Lower lobe of right lung (tissue), 2 donors: ENCODE results near the gene ANO2. TPM values are rescaled to one million over a fixed set of nuclear protein-coding genes. Genes with fewer than 3 reads are reported as not detected.
A peak's percentile ranks its signal among the peaks of the same experiment; 100 is the strongest.

Source experiments
- ATAC-seq, 2 donors: fragments of 200-7000 bp; cut with Tn5 transposase; one replicate each; pipeline ENCODE4 v1.9.1; 2020 to 2022; ENCODE audit warnings: mild to moderate bottlenecking in 2 of 2, moderate library complexity in 2 of 2
- DNase-seq: peaks from one replicate; pipeline ENCODE4 v3.0.0-alpha.2; 2020
- H3K27ac ChIP-seq: fragments of 200-600 bp; one replicate; pipeline ENCODE4 v1.8.0; 2022
- H3K27me3 ChIP-seq: fragments of 200-600 bp; one replicate; pipeline ENCODE4 v1.8.0; 2022; ENCODE audit warnings: low read depth
- H3K36me3 ChIP-seq: fragments of 200-600 bp; one replicate; pipeline ENCODE4 v1.8.0; 2022; ENCODE audit warnings: mild to moderate bottlenecking
- H3K4me1 ChIP-seq: fragments of 200-600 bp; one replicate; pipeline ENCODE4 v1.8.0; 2022
- H3K4me3 ChIP-seq: fragments of 200-600 bp; one replicate; pipeline ENCODE4 v1.8.0; 2022; ENCODE audit warnings: mild to moderate bottlenecking
- H3K9me3 ChIP-seq: fragments of 200-600 bp; one replicate; pipeline ENCODE4 v1.8.0; 2022
- intact Hi-C: fragments of 100-400 bp; cut with DNase I; formaldehyde crosslinking; loops from one replicate; pipeline ENCODE4 v1.11.0; 2022
- total RNA-seq: library from RNA; stranded (reverse); fragmentation: NEBNext Ultra II Directional; extraction: Animal tissue kit (Norgen Biotek cat#: 25700); gene quantifications from one replicate; pipeline ENCODE4 v1.2.1, GENCODE V29; 2021
- TF ChIP-seq, protein P1 (sequence below): fragments of 200-600 bp; IDR thresholded peaks from one replicate; pipeline ENCODE4 v1.8.0; 2022; ENCODE audit warnings: antibody characterized with exemption, mild to moderate bottlenecking
- donor health status: DM: no; HTN: yes; CAD: no; lungs with severe emphysema.

Gene ANO2
- total RNA-seq, 1 donor from 2014 or later = 22.2 TPM

DNA sequence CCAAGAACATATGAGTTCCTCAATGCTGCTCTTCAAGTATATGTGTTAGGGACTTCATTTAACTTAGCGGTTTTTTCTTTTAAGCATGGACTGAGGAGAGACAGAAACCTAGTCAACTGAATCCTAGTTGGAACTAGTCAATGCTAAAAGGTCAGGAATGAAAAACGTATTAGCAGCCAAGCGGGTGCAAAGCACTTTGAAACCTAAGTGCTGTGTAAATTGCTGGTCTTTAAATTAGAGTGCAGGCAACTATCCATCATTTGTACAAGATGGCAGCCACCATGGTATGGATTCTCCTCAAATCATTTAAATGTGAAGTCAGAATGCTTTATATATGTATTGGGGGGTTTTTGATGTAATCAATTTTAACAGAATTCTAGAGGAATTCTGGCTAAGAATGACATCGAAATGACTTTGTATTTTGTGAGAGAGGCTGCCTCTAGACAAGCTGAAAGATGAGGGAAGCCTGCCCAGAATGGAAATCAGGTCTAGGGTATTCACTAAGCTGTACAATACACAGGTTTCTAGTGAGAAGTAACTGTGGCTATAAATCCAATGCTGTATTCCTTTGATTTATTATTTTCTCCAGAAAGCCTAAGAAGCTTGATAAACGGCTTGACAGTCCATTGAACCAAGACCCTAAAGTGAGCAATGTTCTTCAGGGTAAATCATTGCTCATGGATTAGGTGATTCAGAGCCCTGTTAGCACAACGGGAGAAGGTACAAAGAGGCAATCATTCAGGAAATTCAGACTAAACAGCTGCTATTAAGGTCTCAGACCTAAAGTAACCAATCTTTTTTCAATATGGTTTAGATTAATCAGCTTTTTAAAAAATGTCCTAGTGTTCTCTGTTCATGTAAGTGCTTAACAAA lies 198.8 kb downstream of the ANO2 start:
- ATAC-seq (no peak), DNase-seq (no peak)
- H3K27me3 ChIP-seq = no peaks in the 10 kb centered on the region
- H3K4me3 ChIP-seq = no peak overlapping the region
- H3K4me1 ChIP-seq = no peaks in the 10 kb centered on the region
- H3K9me3 ChIP-seq = no peaks in the 10 kb centered on the region
- no peak overlapping the region for H3K27ac ChIP-seq
- TF ChIP-seq, protein P1, sequence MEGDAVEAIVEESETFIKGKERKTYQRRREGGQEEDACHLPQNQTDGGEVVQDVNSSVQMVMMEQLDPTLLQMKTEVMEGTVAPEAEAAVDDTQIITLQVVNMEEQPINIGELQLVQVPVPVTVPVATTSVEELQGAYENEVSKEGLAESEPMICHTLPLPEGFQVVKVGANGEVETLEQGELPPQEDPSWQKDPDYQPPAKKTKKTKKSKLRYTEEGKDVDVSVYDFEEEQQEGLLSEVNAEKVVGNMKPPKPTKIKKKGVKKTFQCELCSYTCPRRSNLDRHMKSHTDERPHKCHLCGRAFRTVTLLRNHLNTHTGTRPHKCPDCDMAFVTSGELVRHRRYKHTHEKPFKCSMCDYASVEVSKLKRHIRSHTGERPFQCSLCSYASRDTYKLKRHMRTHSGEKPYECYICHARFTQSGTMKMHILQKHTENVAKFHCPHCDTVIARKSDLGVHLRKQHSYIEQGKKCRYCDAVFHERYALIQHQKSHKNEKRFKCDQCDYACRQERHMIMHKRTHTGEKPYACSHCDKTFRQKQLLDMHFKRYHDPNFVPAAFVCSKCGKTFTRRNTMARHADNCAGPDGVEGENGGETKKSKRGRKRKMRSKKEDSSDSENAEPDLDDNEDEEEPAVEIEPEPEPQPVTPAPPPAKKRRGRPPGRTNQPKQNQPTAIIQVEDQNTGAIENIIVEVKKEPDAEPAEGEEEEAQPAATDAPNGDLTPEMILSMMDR = no peak
- intact Hi-C loops = no loop called here
- H3K36me3 ChIP-seq = no peaks in the 10 kb centered on the region

GRCh38 chr12:5745251-5745888 lies 199.7 kb downstream of the ANO2 start:
- TF ChIP-seq, protein P1 = peak; percentile 83
- Histone ChIP-seq H3K27ac (no peak overlapping the region), H3K9me3 (no peaks in the 10 kb centered on the region), H3K36me3 (no peaks in the 10 kb centered on the region), H3K27me3 (no peaks in the 10 kb centered on the region), H3K4me1 (no peaks in the 10 kb centered on the region), H3K4me3 (no peak overlapping the region)
- ATAC-seq (peak; percentile 86 to 91), DNase-seq (peak; percentile 63)
- intact Hi-C loops = no loop called here

- ATAC-seq (no peak), DNase-seq (no peak)
- no peaks in the 10 kb centered on the region for H3K9me3 ChIP-seq
- H3K4me1 ChIP-seq = no peaks in the 10 kb centered on the region
- H3K27ac ChIP-seq = no peak overlapping the region
- no peaks in the 10 kb centered on the region for H3K36me3 ChIP-seq
- H3K4me3 ChIP-seq = no peak overlapping the region
- TF ChIP-seq, protein P1 = no peak
- intact Hi-C loops = no loop called here
- H3K27me3 ChIP-seq = no peaks in the 10 kb centered on the region
Measured at GRCh38 chr12:5742258-5742657, 202.8 kb downstream of the ANO2 start.

- TF ChIP-seq, protein P1 = no peak
- Histone ChIP-seq H3K4me1 (no peaks in the 10 kb centered on the region), H3K27ac (no peak overlapping the region), H3K36me3 (no peaks in the 10 kb centered on the region), H3K27me3 (no peaks in the 10 kb centered on the region), H3K4me3 (no peak overlapping the region), H3K9me3 (no peaks in the 10 kb centered on the region)
- ATAC-seq (no peak), DNase-seq (no peak)
- intact Hi-C loops = no loop called here
Measured at GRCh38 chr12:5739917-5740316, 205.1 kb downstream of the ANO2 start.

DNA sequence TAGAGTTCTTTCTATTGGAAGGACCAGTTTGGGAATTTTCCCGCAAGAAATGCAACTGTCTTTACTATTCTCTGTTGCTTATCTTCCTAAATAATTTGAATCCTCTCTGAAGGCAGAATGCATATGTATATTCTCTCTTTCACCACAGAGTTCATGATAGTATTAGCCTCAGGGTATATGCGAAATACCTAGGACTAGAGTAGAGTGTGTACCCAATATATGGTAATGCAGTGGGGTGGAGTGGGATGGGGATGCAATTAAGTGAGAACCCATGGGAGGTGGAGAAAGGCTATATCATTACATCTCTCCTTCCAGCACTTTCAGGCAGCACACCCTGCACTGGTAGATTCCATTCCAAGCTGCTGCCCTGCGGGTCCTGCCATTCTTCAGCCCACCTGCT lies 207.3 kb downstream of the ANO2 start:
- H3K4me1 ChIP-seq = no peaks in the 10 kb centered on the region
- ATAC-seq (no peak), DNase-seq (no peak)
- H3K27me3 ChIP-seq = no peaks in the 10 kb centered on the region
- intact Hi-C loops = no loop called here
- H3K27ac ChIP-seq = no peak overlapping the region
- H3K4me3 ChIP-seq = no peak overlapping the region
- TF ChIP-seq, protein P1 = no peak
- no peaks in the 10 kb centered on the region for H3K9me3 ChIP-seq
- H3K36me3 ChIP-seq = no peaks in the 10 kb centered on the region
